Parathyroid adenoma (tissue), 2 donors: ENCODE data around the gene GPATCH2L.
A peak's percentile ranks its signal among the peaks of the same experiment; 100 is the strongest.

Experiments
- H2AFZ ChIP-seq: fragments of 300-600 bp; sonication (generic); one replicate; pipeline ENCODE4 v1.7.0; 2017; ENCODE audit warnings: antibody characterized with exemption, mild to moderate bottlenecking
- H3K27ac ChIP-seq: fragments of 300-600 bp; sonication (generic); one replicate; pipeline ENCODE4 v1.7.0; 2017
- H3K27me3 ChIP-seq: fragments of 300-600 bp; sonication (generic); one replicate; pipeline ENCODE4 v1.7.0; 2017; ENCODE audit warnings: low read length; ENCODE audit not compliant: control insufficient read depth, insufficient read depth
- H3K36me3 ChIP-seq: fragments of 300-600 bp; sonication (generic); one replicate; pipeline ENCODE4 v1.7.0; 2017; ENCODE audit warnings: low read length; ENCODE audit not compliant: control insufficient read depth, insufficient read depth
- H3K4me1 ChIP-seq: fragments of 300-600 bp; sonication (generic); one replicate; pipeline ENCODE4 v1.7.0; 2017; ENCODE audit warnings: control low read depth
- H3K4me2 ChIP-seq: fragments of 300-600 bp; sonication (generic); one replicate; pipeline ENCODE4 v1.7.0; 2017; ENCODE audit warnings: low read length
- H3K4me3 ChIP-seq: fragments of 300-600 bp; sonication (generic); one replicate; pipeline ENCODE4 v1.7.0; 2017; ENCODE audit warnings: low read depth, low read length
- H3K79me2 ChIP-seq: fragments of 300-600 bp; sonication (generic); one replicate; pipeline ENCODE4 v1.7.0; 2017; ENCODE audit warnings: control low read depth
- H3K9ac ChIP-seq: fragments of 300-600 bp; sonication (generic); one replicate; pipeline ENCODE4 v1.7.0; 2017; ENCODE audit warnings: mild to moderate bottlenecking
- H3K9me3 ChIP-seq: fragments of 300-600 bp; sonication (generic); one replicate; pipeline ENCODE4 v1.7.0; 2017; ENCODE audit warnings: low read length; ENCODE audit not compliant: control insufficient read depth
- TF ChIP-seq, protein P1 (sequence below): fragments of 300-600 bp; sonication (generic); IDR thresholded peaks from one replicate; pipeline ENCODE4 v1.7.0; 2017; ENCODE audit warnings: antibody characterized with exemption, mild to moderate bottlenecking
- donor health status: primary hyperparathyroidism.

GPATCH2L gene

DNA sequence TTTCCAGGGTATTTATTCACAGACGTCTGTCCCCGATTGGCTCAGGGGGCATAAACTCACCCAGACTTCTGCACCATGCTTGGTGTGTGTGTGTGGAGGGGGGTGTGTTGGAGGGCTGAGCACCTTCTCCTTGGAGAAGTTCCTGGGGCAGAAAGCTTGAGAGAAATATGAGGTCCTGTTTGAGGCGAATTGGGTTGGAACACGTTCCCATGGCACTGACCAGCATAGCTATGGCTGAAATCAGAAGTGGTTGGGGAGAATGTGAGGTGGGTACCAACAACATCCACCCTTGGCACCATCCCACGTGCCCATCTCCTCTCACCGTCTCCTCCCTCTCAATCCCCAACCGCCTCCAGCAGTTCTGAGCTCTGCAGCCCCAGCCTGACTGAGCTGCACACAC, 16.0 kb upstream of the GPATCH2L start:
- H3K27ac ChIP-seq, result no peak overlapping the region
- H3K36me3 ChIP-seq, result no peaks in the 10 kb centered on the region
- H3K79me2 ChIP-seq, result no peaks in the 10 kb centered on the region
- no peak overlapping the region for H2AFZ ChIP-seq
- no peaks in the 10 kb centered on the region for H3K27me3 ChIP-seq
- TF ChIP-seq, protein P1, sequence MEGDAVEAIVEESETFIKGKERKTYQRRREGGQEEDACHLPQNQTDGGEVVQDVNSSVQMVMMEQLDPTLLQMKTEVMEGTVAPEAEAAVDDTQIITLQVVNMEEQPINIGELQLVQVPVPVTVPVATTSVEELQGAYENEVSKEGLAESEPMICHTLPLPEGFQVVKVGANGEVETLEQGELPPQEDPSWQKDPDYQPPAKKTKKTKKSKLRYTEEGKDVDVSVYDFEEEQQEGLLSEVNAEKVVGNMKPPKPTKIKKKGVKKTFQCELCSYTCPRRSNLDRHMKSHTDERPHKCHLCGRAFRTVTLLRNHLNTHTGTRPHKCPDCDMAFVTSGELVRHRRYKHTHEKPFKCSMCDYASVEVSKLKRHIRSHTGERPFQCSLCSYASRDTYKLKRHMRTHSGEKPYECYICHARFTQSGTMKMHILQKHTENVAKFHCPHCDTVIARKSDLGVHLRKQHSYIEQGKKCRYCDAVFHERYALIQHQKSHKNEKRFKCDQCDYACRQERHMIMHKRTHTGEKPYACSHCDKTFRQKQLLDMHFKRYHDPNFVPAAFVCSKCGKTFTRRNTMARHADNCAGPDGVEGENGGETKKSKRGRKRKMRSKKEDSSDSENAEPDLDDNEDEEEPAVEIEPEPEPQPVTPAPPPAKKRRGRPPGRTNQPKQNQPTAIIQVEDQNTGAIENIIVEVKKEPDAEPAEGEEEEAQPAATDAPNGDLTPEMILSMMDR, result no peak
- H3K4me2 ChIP-seq, result no peak overlapping the region
- H3K9ac ChIP-seq, result no peak overlapping the region
- H3K9me3 ChIP-seq, result no peaks in the 10 kb centered on the region
- peaks cover 3% of the 10 kb centered on the region for H3K4me1 ChIP-seq
- H3K4me3 ChIP-seq, result no peak overlapping the region

DNA sequence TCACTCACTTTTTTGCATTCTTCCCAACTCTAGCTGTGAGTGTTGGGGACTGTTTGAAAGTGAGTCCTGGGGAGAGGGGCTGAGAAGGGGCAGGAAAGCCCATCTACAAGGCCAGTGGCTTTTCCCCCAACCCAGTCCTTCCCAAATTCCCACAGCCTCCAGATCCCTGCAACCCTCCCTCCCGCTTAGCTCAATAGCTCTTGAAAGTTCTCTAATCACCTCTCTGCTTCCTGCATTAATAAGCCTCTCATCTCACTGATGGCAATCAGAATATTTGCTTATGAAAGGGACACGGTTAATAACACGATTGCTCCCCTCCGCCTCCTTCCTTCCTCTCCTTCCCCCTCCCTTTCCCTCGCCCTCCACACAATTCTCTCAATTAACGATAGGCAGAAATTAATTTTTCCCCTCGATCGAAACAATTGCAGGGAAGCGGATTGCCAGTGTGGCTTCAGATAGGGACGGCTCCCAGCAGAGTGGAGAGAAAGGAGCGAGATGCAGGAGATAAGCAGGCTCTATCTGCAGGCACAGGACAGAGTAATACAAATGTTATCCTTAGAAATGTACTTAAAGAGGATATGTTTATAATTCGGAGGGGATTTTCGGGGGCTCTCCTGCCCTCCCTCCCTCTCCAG, 15.1 kb upstream of the GPATCH2L start:
- no peak overlapping the region for H3K4me3 ChIP-seq
- no peaks in the 10 kb centered on the region for H3K79me2 ChIP-seq
- peak overlapping the region; percentile 7 for H2AFZ ChIP-seq
- peaks cover 3% of the 10 kb centered on the region for H3K4me1 ChIP-seq
- no peaks in the 10 kb centered on the region for H3K9me3 ChIP-seq
- no peak overlapping the region for H3K4me2 ChIP-seq
- no peak overlapping the region for H3K27ac ChIP-seq
- TF ChIP-seq, protein P1, result no peak
- H3K9ac ChIP-seq, result no peak overlapping the region
- H3K36me3 ChIP-seq, result no peaks in the 10 kb centered on the region
- H3K27me3 ChIP-seq, result no peaks in the 10 kb centered on the region

DNA sequence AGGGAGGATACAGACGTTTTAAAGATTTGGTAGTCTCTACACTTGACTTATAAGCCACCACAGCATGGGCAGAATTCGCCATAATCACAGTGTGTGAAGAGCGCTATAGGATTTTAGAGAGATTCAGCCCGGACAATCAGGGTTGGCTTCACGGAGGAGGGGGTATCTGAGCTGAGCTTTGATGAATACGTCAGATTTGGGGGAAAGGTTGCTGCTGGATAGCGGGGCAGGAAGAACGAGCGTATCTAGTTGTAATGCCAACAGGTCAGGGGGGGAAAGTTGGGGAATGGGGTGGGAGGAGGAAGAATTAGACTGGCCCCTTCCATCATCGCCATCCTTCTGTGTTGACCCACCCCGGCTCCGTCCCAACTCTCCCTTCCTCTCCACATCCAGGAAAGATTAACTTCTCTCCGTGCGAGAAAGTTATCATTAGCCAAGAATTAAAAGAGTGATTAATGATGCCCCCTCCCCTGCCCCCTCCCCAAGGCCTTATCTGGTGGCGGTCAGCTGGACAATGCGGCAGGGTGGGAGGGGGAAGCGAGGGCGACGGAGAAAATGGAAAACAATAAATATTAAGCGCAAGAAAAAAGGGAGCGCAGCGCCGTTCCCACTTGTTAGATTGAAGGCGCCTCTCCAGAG, 13.5 kb upstream of the GPATCH2L start:
- H3K27me3 ChIP-seq, result no peaks in the 10 kb centered on the region
- H2AFZ ChIP-seq, result peak overlapping the region; percentile 62
- H3K4me1 ChIP-seq, result peaks cover 3% of the 10 kb centered on the region
- TF ChIP-seq, protein P1, result no peak
- no peaks in the 10 kb centered on the region for H3K36me3 ChIP-seq
- H3K79me2 ChIP-seq, result no peaks in the 10 kb centered on the region
- H3K9me3 ChIP-seq, result no peaks in the 10 kb centered on the region
- H3K27ac ChIP-seq, result no peak overlapping the region
- H3K4me2 ChIP-seq, result peak overlapping the region; percentile 51
- no peak overlapping the region for H3K9ac ChIP-seq
- no peak overlapping the region for H3K4me3 ChIP-seq

DNA sequence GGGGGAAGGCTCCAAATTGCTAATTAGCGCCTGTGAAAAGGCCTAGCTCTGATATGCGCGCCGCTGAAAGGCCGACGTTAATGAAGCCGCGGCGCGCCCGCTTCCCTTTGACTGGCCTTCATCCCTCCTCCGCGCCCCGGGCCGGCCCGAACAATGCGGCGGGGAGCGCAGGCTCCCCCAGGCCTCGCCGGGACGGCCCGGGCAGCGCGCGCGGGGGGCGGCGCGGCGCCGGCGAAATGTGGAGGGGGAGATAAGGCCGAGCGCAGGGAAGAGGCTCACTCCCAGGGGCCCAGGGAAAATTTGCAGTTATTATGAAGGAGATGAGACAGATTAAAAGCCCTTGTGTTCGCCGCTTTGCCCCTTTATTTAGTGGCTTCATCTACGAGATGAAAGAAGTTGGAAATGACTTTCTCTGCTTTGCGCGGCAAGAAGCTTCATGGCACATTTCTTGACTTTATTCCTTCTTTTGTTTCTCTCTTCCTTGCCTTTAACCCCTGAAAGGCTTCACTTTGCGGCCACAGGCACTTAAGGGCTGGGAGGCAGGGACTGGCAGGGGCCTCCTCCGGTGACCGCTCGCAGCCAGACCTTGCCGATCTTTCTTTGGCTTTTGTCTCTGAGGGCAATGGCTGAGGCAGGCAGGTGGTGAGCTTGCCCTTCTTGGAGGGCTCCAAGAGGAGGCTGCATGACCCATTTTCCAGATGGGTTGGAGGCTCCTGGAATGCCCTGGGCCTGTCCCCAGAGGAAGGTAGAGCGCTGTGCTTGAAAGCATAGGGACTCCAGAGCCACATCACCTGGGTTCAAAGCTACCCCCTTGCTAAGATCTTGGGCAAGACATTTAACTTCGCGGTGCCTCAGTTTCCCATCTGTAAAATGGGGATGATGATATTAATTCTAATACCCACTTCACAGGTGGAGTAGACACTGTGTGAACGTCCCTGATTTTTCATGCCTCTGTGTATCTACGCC, 12.7 kb upstream of the GPATCH2L start:
- Histone ChIP-seq H3K4me1 (peaks cover 3% of the 10 kb centered on the region), H3K9me3 (no peaks in the 10 kb centered on the region), H3K27me3 (no peaks in the 10 kb centered on the region), H2AFZ (peak overlapping the region; percentile 62), H3K4me3 (no peak overlapping the region), H3K27ac (no peak overlapping the region), H3K79me2 (no peaks in the 10 kb centered on the region), H3K9ac (no peak overlapping the region), H3K36me3 (no peaks in the 10 kb centered on the region), H3K4me2 (peak overlapping the region; percentile 51)
- TF ChIP-seq, protein P1, result no peak
